ENCODE results near the gene AFAP1L2.

Gene AFAP1L2

DNA sequence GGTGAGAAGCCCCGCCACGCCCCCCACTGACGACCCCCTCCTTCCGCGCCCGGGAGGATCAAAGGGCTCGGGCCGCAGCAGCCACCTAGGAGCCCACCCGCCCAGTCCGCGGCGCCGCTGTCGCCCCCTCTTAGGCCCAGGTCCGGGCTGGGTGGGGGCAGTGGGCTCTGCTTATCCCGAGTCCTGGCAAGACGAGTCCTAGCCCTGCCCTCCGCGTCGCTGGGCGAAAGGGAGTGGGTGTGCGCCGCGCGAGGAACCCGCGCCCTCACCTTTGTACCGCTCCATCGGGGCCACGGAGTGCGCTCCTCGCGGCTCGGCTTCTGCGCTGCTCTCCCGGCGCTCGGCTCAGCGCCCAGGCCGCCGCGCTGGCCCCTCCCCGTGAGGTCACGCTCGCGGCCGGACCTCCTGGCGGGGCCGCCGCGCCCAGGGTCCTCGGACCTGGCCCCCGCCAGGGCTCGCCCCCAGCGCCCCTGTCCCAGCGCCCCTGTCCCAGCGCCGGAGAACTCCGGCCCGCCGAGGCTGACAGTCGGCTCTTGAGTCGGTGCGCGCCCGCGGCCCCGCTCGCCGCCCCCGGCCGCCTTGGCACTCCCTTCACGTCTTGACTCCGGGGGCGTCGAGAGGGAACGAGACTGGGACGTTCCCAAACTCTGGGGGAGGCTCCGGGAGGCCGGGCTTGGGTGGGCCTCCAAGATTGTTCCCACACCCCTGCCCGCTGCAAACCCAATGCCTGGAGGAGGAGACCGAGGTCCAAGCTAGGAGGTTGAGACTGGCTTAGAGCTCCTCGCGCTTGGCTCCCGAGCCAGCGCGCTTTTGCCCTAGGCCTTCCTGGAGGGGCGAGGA, at the start of gene AFAP1L2:
TSS of gene AFAP1L2 (minus strand) at position 332 of the 840 bp plus-strand sequence. CDS start at position 285, 47 bp downstream.
- DNase-seq, result peak; percentile 75

GRCh38 chr10:114453576-114453975, 49.3 kb upstream of the AFAP1L2 start:
- peak; percentile 85 for DNase-seq

DNA sequence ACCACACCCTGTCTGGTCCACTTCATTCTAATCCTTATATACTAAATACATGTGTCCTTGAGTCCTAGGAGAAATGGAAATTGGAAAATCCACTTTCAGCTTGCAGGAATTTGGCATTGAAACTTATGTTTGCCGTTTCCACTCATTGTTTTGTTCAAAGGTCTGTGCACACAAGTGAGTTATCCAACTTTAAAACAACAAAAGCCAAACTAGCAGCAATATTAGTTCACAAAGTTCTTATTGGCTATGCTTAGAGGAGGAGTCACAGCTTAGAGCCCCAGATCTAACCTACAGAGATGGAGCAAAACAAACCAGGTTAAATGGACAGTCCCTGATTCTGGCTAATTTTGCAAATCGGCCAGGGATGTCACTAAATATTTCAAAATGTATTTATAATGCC, 44.6 kb upstream of the AFAP1L2 start:
- DNase-seq, result no peak

- DNase-seq, result no peak
Measured at GRCh38 chr10:114445332-114445731, 41.0 kb upstream of the AFAP1L2 start.

DNA sequence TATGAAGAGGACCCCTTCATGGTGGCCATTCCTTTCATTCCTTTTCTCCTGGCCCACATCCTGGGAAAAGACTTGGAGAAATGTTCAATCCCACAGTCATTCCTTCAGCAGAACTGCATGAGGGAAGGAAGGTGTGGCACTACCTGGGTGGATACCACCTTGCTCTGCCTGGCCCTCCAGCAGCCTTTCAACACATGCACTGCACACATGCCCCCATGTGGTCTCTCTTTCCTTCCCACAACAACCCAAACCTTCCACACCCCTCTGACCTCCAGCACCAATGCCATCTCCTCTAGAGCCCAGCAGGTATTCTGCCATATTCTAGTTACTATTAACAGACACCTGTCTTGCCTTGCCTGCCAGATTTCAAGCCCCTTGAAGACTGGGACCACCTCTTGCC, 40.5 kb upstream of the AFAP1L2 start:
- no peak for DNase-seq

- DNase-seq, result no peak
Measured at GRCh38 chr10:114442091-114442630, 37.9 kb upstream of the AFAP1L2 start.

DNA sequence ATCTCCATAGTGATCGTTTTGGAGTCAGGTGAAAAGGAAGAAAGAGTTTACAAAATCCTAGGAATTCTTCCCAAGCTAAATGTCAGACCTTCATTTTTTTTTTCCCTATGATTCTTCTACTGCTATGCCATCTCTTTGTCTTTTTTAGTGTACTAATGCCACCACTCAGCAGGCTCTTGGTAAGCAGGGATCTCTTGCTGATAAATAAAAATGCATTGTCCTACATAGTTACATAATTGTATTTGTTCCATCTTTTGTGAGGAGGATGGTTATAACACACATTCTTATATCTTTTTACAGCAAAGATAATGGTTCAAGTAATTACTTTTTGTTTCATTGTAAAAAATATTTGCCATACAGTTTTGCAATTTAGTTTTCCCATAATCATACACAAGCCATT, 36.8 kb upstream of the AFAP1L2 start:
- no peak for DNase-seq

- no peak for DNase-seq
Measured at GRCh38 chr10:114437473-114438292, 33.4 kb upstream of the AFAP1L2 start.

DNA sequence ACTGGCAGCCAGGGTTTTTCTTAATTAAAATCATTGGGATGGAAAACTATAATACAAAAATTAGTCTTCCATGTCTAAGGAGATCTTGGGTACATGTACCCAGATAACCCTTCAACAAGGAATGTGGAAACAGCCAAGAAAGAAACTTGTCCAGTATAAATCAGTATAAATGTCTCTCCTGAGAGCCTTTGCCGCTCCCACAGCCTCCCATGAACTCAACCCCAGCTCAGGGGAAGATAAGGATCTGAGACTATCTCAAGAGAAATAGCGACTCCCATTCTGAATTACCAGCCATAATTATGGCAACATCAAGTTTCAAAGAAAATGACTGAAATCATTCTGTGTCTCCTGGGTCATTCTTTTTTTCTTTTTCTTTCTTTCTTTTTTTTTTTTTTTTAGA, 32.6 kb upstream of the AFAP1L2 start:
- DNase-seq, result no peak

DNA sequence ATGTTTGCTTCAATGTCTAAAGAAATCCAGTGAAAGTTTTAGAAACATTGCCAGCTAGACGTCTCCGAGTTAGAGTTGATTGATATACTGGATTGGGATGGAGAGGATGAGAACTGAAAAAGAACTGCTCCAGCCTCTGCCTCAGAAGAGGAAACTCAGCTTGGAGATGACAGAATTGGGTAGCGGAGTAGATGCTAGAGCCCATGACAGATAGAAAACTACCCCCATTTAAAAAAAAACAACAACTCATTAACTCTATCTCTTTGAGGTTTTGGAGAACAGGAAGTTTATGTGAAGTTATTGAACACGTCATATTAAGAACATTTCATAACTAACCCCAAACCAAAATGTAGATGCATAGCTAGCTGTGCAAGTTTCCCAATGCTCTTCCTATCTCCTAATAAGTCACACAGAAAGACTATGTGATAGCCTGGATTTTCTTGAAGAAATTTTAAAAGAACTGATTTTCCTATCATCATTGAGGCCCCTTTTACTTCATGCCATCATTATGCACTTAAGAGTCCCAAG, 28.3 kb upstream of the AFAP1L2 start:
- DNase-seq, result no peak

DNA sequence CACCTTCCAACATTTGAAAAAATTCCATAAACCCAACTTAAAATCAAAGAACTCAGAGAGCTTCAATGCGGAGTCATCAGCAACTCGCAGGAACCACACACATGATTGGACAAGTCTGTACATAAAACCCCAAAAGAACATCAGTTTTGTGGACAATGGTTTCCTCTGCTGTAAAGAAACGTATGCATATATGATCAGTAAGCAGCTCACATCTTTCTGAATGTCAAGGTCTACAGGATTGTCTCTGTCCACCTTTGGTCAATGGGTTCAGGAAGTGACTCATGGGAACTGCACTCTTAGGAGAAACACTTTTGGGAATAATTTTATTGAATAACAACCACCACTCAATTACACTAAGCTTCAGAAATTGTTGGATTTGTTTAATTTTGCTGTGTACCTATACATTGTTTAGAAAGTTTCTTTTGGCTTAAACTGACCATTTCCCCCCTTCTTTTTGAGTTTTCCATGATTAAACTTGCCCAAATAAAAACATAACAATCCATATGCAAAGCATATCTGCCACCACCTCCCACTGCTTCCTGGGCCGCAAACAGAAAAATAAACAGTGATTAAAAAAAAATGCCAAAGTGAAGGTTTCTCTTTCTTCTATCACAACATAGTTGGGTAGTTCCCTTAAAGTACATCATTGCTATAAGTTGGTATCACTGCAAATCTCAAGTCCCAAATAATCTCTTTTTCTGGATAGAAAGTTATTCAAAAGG, 27.3 kb upstream of the AFAP1L2 start:
- no peak for DNase-seq

DNA sequence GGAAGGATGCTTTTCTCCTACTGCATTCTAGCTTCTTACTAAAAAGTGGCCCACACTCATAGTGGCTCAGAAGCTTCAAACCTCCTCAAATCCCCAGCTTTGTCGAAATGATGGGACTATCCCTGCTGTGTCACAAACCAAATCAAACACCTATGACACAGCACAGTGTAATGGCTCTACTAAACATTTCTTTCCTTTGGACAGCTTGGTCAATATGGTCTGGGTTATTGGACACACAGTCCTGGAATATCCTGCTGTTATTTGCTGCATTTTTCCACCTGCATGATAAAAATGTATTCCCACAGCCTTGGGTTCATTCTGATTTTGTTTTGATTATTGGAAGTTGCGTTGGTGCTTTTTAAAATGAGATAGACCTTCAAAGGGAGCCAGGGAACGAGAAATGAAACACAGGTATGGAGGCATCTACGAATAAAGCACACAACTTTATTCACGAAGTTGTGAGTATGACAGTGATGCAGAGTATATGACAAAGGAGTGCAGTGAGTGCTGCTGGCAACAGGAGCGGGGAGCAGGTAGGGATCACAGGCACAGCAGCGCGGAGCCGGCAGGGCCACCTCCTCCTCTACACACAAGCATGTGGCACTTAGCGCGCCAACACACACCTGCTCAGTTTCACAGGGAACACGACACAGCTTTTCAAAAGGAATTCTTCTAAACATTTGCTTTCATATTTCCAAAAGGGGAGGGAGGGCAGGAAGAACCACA, 26.5 kb upstream of the AFAP1L2 start:
- DNase-seq, result no peak

DNA sequence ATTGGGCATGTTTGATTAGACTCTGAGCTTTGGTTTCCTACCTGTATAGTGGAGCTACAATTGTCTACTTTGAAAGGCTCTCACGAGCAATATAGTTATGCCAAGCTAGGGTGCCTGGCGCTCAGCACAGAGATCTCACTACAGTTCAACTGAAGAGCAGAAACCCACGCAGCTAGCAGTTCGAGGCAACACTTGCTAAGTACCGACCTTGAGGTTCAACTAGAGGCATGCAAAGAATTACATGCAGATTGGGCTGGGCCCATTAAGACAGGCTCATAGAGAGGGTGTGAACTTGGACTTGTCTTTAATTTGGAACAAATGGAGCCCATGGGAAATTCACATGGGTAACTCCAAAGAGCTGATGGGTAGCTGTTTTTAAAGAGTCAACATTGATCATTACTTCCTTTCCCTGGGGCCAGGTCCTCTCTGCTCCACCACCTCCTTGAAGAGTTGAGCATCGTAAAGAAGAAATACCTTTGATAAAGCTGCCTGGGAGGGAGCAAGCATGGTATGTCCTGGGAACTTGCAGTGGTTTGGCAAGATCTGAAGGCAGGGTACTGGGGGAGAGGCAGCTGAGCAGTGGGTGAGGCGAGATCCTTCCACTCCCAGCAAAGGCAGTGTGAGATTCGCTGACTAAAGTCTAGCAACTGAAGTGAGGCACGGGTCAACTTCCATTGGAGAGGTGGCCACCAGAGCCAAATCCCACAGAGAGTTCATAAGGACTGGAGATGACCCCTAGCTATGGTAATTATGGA, 25.5 kb upstream of the AFAP1L2 start:
- no peak for DNase-seq

- no peak for DNase-seq
Measured at GRCh38 chr10:114427124-114427852, 23.0 kb upstream of the AFAP1L2 start.

DNA sequence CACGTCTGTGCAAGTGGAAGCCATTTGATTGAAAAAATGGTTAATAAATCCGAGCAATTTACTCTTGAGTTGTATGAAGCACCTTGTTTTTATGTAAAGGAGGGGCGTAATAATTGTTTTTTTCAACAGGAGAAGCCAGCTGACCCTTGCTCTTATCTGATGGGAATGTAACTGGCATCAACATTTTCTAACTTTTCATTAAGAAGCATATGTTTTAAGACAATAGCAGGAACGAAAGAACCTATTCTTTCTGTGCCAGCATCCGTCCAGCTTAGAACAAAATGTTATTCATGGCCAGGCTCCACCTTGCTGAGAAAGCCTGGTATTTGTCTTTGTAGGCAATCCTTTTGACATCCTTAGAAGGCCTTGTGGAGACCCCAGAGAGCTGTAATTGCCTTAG, 22.2 kb upstream of the AFAP1L2 start:
- DNase-seq, result no peak

DNA sequence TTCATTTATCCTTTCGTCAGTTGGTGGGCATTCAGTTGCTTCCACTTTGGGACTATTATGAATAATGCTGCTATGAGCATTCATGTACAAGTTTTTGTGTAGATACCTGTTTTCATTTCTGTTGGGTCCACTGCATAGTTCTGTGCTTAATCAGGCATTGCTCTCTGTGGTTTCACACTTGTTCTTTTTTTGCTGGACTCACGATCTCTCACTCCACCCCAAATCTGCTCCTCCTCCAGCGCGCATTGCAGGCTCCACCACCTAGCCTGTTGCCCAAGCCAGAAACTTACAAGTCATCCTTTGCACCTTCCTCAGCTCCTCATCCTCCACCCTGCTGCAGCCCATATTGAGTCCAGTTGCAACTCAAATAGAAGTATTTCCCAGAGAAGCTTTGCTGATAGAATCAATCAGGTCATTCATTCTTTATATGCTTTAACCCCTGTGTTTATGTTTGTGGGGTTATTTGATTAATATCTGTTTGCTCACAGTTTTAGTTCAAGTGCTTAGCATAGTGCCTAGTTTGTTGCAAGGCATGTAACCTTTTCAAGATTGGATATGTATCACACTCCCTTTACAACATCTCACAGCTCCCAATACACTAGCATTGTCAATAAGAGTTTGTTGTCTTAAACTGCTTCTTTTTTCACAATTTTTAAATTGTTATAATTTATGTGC, 16.6 kb upstream of the AFAP1L2 start:
- DNase-seq, result peak; percentile 54

- no peak for DNase-seq
Measured at GRCh38 chr10:114418109-114418508, 13.8 kb upstream of the AFAP1L2 start.

- DNase-seq, result peak; percentile 74
Measured at GRCh38 chr10:114412907-114413797, 8.8 kb upstream of the AFAP1L2 start.

- no peak for DNase-seq
Measured at GRCh38 chr10:114408968-114409444, 4.7 kb upstream of the AFAP1L2 start.
